HG03060 (cell line): ENCODE results near the gene CGB5.
"Not testable (repeated sequence)": the region's sequence is repeated elsewhere in the genome, so short reads cannot be mapped to it uniquely, and the experiment has no call there.

ENCODE experiments used
- ATAC-seq: cut with Tn5 transposase; IDR thresholded peaks from one replicate; pipeline ENCODE4 v1.9.1; 2021; ENCODE audit warnings: low read depth, moderate number of reproducible peaks; ENCODE audit not compliant: unreplicated experiment

CGB5 gene

DNA sequence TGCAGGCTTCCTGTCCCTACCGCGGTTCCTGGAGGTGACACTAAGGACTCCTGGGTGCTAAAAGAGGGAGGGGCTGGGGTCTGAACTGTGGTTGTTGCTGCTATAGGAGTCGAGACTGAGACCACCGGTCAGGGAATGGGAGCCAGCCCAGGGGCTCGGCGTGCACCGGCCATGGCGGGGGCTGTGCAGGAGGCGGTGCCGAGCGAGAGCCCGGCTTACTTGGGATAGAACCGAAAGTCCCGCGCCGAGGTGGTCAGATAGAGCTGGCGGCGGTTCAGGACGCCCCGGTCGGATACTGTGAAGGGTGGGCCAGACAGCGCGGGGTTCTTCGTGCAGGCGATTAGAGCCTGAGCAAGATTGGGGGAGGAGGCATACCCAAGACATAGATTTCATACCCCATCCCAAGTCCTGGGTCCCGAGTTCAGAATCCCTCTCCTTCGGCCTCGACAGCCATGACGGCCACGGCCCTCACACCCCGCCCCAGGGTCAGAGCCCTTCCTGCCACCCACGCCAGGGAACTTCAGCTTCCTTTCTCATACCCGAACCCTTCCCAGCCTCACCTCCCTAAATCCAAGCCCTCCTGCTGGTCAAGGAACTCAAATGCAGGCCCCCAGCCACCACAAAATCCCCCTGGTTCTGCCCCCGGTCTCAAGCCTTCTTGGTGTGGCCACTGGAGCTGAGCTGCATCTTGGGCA, 13.4 kb downstream of the CGB5 start:
- not testable (repeated sequence) for ATAC-seq

GRCh38 chr19:49057636-49058234, 14.1 kb downstream of the CGB5 start, which contains the start of gene CGB7:
TSS of gene CGB7 (minus strand) at chr19:49057749. CDS start at chr19:49055375, 2,374 bp downstream.
- no peak for ATAC-seq

DNA sequence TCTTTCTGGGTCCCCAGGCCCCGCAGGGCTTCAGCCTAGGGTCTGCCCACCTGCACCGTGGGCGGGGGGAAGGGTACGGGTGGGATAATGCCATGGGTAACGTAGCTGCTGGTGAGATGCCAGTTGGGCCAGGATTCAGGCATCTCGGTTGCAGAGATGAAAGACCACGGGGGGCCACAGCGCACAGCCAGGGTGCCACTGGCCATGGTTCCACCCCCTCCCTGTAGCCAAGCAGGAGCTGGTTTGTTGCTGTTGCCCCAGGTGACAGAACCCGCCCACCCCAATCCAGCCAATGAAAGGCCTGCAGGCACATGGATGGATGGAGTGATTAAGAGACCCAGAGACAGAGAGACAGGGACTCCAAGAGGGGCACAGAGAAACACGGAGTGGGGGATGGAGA, 14.9 kb downstream of the CGB5 start:
- no peak for ATAC-seq

DNA sequence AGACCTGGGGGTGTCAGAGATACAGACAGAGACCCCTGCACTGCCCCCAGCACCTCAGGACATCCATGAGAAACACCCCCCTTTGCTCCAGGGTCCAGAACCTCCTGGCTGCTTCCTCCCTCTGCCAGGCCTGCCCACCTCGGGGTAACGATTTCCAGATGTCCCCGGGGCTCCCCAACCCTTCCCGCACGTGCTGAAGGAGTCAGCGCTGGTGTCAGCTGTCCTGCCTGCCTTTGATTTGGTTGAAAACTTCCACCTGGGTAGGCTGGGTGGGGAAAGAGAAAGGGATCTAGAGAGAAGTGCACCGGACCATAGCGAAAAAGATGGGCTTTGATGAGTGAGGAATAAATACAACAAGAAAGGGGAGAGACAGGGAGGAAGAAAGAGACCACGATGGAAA, 15.4 kb downstream of the CGB5 start:
- no peak for ATAC-seq

- no peak for ATAC-seq
Measured at GRCh38 chr19:49061000-49061399, 17.4 kb downstream of the CGB5 start.

DNA sequence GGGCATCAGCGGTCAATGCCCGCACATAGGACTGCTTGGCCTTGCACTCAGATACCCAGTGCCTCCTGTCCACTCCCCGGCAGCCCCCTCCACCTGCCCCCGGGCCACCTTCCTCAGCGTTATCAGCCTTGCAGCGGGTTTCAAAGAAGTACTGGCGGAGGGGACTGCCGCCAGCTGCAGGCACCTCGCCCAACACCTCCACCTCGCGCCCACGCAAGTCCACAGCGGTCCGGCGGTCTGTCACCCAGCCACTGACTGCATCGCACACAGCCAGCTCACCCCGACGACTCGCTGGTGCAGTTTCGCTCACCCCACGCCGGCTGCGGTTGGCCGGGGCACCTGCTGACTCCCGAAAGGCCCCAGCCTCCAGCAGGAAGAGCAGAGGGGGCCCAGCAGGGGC, 17.8 kb downstream of the CGB5 start:
- no peak for ATAC-seq

DNA sequence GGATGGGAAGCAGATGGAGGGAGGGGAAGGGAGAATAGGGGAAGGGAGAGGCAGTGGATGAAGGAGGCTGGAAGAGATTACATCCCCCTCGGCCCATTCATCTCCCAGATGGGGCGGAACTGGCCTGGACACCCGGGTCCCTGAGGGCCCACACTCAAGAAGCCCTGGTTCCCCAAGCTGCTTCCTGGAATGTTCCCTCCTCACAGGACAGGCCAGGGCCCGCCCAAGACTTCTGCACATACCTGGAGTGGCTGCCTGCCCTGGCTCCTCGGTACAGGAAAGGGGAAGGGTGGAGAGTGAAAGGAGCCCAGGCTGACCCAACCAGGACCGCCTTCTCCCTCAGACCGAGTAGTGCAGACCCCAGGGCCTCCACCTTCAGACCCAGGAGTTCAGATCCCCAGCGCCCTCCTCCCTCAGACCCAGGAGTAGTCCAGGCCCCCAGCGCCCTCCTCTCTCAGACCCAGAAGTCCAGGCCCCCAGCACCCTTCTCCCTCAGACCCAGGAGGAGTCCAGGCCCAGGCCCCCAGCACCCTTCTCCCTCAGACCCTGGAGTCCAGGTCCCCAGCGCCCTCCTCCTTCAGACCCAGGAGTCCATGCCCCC, 20.5 kb downstream of the CGB5 start:
- no peak for ATAC-seq

GRCh38 chr19:49064768-49065611, 21.3 kb downstream of the CGB5 start, which contains the start of gene NTF4:
TSS of gene NTF4 (minus strand) at chr19:49064818. CDS start at chr19:49061997, 2,821 bp downstream.
- ATAC-seq = no peak

GRCh38 chr19:49065905-49066512, 22.4 kb downstream of the CGB5 start:
- ATAC-seq = no peak

- no peak for ATAC-seq
Measured at GRCh38 chr19:49067554-49067953, 23.9 kb downstream of the CGB5 start.

DNA sequence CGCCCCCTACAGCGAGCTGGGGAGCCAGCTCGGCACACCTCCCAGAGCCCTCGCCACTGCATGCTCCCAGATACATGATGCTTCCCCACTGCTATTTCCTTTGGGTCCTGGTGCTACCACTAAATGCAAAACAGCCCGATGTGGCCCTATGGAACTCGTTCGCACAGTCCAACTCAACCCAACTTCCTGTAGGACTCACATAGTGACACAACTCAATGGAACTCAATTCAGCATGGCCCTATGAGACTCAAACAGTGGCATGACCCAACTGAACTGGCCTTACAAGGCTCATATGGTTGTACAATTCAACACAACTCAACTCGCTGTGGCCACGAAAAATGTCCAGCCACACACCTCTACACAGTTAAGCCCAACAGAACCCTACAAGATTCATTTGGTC, 25.4 kb downstream of the CGB5 start:
- no peak for ATAC-seq

GRCh38 chr19:49070416-49070815, 26.8 kb downstream of the CGB5 start:
- no peak for ATAC-seq

GRCh38 chr19:49071860-49072547, 28.4 kb downstream of the CGB5 start:
- ATAC-seq = no peak

GRCh38 chr19:49073514-49074378, 30.1 kb downstream of the CGB5 start:
- no peak for ATAC-seq

- ATAC-seq = not testable (repeated sequence)
Measured at GRCh38 chr19:49074869-49075268, 31.2 kb downstream of the CGB5 start.

- no peak for ATAC-seq
Measured at GRCh38 chr19:49080392-49080791, 36.7 kb downstream of the CGB5 start.

GRCh38 chr19:49081273-49081672, 37.6 kb downstream of the CGB5 start:
- no peak for ATAC-seq

DNA sequence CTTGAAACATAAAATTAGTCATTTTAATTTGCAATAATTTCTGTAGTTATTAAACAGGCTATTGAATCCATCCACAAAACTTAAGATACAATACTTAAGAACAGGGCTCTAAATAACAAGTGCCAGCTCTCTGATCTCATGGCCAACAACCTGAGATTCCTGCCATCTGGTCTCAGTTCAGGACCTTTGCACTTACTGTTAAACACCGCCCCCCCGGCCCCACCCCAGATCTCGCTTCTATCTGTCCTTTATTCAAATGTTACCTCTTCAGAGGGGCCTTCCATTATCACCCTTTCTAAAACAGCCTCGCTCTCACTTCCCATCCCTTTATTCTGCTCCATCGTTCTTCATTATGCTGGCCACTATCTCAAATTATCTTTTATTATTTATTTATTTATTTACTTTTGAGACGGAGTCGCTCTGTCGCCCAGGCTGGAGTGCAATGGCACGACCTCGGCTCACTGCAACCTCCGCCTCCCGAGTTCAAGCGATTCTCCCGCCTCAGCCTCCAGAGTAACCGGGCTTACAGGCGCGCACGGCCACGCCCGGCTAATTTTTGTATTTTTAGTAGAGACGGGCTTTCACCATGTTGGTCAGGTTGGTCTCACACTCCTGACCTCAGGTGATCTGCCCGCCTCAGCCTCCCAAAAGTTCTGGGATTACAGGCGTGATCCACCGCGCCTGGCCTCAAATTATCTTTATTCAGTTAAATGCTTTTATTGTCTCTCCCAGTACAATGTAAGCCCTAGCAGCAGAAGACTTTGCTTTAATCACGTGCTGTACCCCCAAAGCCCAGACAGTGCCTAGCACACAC, 40.8 kb downstream of the CGB5 start:
- ATAC-seq = no peak
